HG02840 (cell line): ENCODE results near the gene CLNS1A.
A peak's percentile ranks its signal among the peaks of the same experiment; 100 is the strongest.
"Not testable (repeated sequence)": the region's sequence is repeated elsewhere in the genome, so short reads cannot be mapped to it uniquely, and the experiment has no call there.

Experiments used
- ATAC-seq: cut with Tn5 transposase; IDR thresholded peaks from one replicate; pipeline ENCODE4 v1.9.1; 2021; ENCODE audit warnings: mild to moderate bottlenecking, moderate library complexity, moderate number of reproducible peaks; ENCODE audit not compliant: unreplicated experiment, low FRiP score

CLNS1A gene

DNA sequence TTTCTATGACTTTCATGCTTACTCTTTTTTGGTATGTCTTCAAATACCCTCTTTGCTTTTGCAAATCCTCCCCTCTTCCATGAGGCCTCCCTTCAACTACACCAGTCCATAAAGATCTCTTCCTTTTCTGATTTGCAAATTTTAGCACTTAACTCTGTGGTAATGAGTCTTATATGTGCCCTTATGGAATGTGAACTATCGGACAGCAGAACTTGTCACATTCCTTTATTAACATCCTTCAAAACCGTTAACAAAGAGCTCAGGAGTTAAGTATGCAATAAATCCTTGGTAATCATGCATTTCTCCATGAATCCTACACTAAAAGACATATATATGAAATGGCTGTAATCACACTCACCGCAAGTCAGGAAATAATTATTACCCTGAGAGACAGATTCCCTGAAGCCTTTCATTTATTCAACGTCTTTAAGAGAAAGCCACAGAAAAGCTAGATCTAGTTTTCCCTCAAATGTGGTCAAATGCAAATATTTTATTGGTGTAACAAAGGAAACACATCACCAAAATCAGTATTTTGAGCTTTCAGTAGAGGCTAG lies 7.4 kb downstream of the CLNS1A start:
- no peak for ATAC-seq

DNA sequence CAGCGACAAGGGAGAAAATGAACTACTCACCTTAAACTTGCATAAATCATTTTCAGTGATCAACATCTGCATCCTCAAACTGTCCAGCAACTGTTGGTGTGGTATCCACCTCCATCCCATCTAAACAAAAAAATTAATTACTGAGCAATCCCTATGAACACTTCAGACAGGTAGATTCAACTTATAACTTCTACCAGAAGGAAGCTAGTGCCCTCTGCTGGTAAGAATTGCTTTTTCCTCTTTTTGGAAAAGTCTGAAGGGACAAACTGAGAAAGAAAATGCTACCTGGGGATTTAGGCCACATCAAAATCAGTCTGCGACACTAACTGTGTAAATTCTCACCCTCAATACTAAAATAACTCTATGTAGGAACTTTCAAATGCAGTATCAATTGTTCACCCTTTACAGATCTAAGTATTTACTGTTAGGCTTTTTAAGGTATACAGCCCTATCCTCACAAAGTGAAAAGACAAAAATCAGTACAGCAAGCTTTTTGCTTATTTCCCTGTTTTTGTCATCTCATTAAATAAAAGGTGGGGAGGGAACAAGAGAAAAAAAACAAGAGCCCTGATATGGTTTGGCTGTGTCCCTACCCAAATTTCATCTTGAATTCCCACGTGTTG lies 17.9 kb downstream of the CLNS1A start:
- no peak for ATAC-seq

DNA sequence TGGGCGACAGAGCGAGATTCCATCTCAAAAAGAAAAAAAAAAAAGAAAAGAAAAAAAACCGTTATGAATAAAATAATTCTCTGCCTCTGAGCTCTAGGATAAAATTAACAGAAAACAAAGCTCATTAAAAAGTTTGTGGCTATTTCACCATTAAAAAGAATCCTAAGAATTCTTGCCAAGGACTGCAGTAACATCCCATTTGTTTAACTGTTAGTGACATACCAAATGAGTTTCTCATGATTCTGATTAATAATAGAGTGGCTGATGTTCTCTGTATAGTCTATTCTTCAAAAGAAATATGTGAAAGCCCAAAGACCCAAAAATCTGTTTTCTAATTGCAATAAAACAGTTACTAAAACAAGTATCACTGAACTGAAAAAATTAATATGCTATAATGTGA lies 19.7 kb downstream of the CLNS1A start:
- no peak for ATAC-seq

DNA sequence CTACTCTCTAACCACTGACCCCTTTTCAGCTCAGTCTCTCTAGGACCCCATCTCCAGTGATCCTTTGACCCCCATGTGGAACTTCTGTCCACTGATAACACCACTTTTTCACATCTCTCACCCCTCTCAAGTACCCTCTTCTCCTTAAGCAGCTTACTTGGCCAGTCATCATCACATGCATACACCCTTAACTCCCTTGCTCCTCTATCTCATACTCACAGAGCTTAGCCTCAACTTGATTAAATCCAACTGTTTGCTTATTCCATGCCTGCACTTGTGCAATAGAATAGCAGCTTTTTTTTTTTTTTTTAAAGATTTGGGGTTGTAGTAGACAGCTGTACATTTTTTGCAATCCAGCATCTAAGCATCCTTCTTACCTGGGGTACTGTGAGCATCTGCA lies 25.7 kb downstream of the CLNS1A start:
- ATAC-seq, result no peak

DNA sequence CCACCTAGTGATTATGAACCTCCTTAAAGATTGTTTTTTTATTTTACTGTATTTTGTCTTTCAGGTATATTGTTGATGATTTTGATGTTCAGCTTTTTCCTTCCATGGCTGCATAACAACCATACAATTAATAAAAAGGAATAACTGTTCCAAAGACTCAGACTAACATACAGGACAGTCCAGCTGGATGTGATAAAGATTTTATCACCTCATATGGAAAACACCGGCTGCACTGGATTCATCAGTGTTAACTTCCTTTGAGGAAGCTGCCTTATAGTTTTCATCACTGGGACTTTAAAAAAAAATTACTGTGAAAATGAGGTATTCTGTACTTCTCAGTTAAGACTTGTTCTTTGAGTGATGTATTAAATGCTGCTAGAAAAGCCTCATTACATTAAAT lies 28.4 kb downstream of the CLNS1A start:
- no peak for ATAC-seq

DNA sequence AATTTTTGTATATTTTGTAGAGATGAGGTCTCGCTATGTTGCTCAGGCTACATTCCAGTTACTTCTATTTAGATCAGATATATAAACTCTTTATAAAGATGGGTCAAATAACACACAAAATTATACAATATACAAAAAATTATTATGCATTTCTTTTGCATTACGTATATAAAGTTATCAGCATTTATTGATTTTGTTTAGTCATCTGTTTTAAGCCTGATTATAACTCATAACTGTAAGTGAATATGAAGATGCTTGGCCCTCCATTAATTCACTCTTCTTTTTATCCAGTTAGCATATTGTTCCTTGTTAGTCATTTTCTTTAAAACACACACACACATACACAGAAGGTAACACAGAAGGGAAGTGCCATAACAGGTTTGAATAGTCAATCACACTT lies 33.3 kb downstream of the CLNS1A start:
- ATAC-seq, result no peak

DNA sequence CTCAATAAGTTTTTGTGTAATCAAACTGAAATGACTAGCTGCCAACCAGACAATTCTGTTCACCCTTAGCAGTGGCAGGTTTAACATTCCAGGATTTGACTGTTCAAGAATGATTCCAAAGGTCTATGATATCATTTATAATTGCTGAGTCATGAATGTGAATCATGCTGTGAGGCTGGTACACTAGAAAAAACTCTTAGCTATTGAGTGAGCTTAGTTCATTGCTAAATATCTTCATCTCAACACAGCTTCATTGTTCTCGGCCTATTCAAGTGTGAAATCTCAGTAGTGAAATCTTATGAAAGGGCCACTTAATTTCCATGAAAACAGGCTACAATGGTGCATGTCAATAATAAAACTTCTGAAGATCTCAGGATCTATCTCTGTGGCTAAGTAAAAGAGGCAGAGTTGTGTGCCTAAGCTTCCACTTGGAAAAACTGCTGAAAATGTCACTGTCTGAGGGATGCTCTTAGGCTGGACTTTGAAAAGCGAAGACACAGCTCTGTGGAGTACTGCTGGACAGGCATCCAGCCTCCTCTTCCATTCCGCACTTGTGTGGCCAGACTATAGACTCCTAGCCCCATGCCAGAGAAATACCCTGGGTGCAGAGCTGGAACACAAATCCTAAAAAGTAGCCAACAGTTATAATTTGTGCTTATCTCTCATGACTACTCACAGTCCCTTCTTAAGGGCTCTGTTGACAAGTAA lies 35.1 kb downstream of the CLNS1A start:
- ATAC-seq, result no peak

DNA sequence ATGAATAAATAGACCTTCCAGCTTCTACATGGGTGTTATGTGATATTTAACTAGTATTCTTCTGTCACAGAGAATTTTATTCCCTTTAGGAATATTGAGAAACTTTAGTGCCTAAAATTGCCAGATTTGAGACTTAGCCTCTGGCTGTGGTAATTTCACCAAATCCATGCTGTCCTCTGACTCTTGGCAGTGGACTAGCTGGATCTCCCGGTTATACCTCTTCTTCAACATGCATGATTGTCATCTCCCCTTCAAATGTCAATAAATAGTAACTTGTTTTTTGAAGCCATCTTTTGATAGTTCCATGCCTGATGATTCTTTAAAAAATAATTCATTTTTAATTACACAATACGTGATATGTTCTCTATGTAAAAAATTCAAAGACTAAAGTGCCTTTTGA lies 39.4 kb downstream of the CLNS1A start:
- ATAC-seq, result no peak

DNA sequence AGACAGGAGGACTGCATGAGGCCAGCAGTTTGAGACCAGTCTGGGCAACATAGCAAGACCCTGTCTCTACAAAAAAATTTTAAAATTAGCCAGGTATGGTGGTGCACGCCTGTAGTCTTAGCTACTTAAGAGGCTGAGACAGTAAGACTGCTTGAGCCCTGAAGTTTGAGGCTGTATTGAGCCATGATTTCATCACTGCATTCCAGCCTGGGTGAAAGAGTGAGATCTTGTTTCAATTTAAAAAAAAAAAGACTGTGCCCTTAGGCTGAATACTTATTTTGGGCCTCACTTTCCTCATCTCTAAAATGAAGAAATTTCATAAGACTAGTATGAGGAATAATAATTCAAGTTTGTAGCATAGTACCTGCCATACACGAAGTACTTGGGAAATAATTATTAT lies 41.0 kb downstream of the CLNS1A start:
- ATAC-seq, result no peak

DNA sequence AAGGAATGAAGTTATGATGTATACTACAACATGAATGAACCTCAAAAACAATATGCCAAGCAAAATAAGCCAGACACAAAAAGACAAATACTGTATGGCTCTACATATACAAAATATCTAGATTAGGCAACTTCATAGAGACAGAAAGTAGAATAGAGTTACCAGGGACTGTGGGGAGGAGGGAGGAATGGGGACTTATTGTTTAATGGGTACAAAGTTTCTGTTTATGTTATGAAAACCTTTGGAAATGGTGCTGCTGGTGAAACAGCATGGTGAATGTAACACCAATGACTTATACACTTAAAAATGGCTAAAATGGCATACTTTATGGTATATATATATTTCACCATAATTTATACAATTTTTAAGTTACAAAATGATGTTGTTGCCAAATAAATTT lies 43.7 kb downstream of the CLNS1A start:
- ATAC-seq, result no peak

DNA sequence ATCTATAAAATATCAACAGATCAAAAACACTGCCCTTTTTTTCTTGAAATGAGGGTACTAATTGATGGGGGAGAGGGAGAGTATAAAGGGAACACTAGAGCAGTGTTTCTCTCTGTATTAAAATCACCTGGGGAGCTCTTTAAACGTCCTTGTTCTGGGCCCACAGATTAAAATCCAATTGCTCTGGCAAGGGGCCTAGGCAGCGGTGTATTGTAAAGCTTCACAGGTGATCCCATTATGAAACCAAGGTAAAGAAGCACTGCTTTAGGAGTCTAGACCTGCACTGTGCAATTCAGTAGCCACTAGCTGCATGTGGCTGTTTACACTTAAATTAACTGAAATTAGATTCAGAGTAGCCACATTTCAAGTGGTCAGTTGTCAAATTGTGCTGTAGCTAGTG lies 44.9 kb downstream of the CLNS1A start:
- ATAC-seq, result no peak

DNA sequence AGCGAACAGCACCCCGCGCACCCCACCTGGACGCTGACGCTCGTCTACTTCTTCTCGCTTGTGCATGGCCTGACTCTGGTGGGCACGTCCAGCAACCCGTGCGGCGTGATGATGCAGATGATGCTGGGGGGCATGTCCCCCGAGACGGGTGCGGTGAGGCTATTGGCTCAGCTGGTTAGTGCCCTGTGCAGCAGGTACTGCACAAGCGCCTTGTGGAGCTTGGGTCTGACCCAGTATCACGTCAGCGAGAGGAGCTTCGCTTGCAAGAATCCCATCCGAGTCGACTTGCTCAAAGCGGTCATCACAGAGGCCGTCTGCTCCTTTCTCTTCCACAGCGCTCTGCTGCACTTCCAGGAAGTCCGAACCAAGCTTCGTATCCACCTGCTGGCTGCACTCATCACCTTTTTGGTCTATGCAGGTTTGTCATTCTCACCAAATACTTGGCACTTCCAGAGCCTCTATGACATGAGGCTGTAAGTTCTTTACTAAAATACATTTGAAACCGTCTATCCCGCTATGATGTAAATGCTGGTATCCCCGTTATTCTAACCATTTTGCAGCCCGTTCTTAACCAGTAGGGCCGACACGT lies 47.3 kb downstream of the CLNS1A start:
- peak; percentile 16 for ATAC-seq

DNA sequence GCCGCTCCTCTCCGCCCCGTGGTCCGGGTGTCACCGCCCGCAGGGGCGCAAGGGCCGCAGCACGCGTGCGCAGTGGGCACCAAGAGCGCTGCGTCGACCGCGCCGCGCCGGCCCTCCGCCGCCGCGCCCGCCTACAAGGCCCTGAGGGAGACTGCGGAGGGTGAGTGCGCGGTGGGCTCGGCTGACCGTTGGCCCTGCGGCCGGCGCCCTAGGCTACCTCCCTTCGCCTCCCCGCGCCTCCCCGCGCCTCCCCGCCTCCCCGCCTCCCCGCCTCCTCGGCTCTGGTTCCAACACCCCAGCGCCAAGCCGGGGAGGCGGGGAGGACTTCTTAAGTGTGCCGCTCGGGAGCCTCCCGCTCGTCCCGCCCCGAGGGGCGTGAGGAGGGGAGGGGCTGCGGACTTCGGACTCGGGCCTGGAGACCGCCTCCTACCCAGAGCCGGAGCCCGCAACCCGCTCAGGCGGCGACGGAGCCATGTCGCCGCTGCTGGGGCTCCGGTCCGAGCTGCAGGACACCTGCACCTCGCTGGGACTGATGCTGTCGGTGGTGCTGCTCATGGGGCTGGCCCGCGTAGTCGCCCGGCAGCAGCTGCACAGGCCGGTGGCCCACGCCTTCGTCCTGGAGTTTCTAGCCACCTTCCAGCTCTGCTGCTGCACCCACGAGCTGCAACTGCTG lies 47.9 kb downstream of the CLNS1A start, which contains the start of gene AQP11:
Gene AQP11, plus strand, starts transcription at position 433 of the 673 bp plus-strand sequence. Its CDS starts 40 bp downstream, at position 473.
- peak; percentile 83 for ATAC-seq

DNA sequence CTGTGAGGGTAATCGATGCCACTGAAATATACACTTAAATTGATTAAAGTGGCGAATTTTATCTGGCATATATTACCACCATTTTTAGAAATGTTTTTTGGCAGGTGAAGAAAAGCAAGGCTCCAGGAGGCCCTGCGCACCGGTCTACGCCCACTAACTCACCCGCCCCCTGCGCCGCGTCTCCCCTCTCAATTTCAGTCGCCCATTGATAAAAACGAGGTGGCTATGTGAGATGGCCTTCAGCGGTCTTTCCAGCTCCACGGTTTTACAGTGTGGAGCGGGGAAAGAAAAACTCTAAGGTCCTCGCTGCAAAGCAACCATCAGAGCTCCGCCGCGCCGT lies 48.4 kb downstream of the CLNS1A start:
- peak; percentile 38 for ATAC-seq

DNA sequence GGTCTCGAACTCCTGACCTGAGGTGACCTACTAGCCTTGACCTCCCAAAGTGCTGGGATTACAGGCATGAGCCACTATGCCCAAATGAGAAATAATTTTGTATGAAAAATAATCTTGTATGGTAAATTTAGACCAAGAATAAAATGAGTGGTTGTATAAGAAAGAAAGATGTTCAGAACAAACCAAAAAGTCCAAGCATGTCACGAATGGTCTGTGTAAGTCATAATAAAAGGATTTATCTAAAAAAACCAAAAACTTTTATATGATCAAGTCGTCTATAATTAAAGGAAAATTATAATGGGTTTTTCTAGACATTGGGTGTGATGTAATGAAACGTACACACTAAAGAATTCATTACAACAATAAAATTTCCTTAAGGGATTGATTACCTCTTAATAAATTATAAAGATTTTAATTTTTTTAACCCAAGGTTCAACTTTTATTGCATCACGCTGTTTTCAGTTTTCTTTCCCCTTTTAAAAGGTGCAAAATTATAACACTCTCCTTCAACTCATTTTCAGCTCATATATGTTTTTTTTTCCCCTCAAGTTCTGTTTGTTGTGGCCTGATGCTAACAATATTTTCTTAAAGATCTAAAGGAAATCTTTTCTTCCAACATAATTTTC lies 56.8 kb downstream of the CLNS1A start:
- ATAC-seq, result no peak

DNA sequence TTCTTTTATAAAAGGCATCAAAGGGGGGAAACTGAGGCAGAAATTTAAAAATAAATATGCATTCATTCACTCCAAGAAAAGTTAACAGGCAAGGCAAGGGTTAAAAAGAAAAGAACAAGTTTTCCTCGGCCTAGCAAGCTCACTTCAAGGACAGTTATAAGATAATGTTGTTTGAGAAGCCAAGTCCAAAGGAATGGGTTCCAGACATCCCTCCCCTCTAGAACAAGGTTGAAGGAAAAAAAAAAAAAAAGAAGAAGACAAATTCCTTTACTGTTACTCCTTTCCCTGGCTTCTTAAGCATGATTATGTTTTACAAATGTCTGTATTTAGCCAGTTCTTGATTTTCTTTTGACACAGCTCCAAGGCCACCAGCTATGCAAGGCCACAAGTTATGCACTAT lies 62.2 kb downstream of the CLNS1A start:
- ATAC-seq, result not testable (repeated sequence)

DNA sequence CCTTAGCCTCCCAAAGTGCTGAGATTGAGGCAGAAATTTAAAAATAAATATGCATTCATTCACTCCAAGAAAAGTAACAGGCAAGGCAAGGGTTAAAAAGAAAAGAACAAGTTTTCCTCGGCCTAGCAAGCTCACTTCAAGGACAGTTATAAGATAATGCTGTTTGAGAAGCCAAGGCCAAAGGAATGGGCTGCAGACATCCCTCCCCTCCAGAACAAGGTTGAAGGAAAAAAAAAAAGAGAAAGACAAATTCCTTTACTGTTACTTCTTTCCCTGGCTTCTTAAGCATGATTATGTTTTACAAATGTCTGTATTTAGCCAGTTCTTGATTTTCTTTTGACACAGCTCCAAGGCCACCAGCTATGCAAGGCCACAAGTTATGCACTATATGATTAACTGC lies 66.7 kb downstream of the CLNS1A start:
- ATAC-seq, result not testable (repeated sequence)

DNA sequence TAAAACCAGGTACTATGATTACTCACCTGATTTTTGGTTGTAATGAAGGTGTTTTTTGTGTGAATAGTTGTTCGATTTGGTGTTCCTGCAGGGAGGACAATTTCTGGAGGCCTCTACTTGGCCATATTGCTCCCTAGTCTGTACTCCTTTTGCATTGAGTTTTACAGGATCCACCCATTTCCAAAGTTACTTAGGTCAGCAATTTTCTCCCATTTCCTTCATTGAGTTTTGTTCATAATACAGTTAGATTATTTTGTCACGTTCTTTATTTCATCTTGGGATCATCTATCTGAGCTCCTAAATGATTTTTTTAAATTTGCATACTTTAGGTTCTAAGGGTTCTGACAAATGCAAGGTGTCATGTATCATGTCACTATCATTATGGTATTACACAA lies 67.9 kb downstream of the CLNS1A start:
- no peak for ATAC-seq

DNA sequence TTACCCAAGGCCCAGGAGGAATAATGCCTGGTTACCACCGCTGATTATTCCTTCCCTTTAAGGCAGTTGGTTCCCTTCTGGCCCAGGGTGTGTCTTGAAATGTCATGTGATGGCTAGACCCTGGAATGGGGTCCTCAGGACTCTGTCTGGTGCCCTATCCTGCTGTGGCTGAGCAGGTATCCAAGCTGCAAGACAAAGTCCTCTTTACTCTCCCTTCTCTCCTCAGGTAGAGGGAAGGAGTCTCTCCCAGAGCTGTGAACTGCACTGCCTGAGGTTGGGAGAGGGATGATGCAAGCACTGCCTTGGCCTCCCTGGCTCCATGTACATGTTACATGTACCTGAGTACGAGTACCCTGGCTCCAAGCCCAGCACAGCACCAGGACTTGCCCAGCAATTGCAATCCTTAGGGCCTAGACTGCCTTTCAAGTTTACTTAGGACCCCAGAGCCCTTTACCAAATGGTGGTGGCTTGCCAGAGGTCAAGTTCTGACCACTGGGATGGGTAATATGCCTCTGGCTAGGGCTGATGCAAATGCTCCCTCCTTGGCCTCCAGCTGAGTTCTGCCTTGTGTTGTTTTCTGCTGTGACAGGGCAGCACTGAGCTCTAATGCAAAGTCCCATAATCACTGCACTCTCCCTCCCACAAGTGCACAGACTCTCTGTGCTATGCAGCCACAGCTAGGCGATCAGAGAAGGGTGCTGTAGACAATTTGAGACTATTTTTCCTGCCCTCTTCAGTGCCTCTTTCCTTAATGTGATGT lies 68.5 kb downstream of the CLNS1A start:
- ATAC-seq, result no peak

DNA sequence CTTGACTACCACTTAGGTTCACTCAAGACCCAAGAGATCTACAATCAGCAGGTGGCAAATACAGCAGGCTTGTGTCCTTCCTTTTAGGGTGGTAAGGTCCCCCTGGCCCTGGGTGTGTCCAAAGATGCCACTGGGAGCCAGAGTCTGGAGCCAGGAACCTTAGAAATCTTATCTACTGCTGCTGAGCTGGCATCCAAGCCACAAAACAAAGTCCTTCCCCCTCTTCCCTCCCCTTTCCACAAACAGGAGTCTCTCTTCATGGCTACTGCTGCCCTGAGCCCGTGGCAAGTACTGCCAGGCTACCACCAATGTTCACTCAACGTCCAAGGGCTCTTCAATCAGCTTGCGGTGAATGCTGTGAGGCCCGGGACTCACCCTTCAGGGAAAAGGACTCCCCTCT lies 69.3 kb downstream of the CLNS1A start:
- ATAC-seq, result no peak
